Stimulated activated CD8-positive, alpha-beta memory T cell treated with anti-CD3 and anti-CD28 coated beads, Interleukin-15, amount 100 ng/mL, for 1 hour (primary cell): ENCODE data around the gene COA8.
"Not testable (repeated sequence)": the region's sequence is repeated elsewhere in the genome, so short reads cannot be mapped to it uniquely, and the experiment has no call there.

Experiments
- DNase-seq: peaks from one replicate; pipeline ENCODE4 v3.0.0-alpha.2; 2020; ENCODE audit warnings: low read depth

The COA8 gene

DNA sequence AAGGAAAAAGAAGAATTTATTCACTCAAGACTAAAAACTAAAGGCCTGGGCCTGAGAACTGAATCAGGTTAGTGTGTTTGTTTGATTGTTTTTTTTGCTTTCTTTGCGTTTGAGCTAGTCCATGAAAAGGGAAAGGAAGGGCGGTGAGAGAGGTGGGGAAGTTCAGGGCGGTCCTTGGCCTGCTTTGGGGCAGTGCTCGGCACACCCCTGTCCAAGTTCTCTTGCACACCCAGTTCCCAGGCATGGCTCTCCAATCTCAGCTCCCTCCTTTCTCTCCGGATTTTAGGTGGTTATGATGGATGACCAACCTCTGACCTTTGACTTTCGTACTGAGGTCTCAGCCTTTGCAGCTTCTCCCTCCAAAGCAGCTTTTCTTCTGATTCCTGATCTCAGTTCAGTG is 11.3 kb downstream of the COA8 start:
- DNase-seq, result no peak

DNA sequence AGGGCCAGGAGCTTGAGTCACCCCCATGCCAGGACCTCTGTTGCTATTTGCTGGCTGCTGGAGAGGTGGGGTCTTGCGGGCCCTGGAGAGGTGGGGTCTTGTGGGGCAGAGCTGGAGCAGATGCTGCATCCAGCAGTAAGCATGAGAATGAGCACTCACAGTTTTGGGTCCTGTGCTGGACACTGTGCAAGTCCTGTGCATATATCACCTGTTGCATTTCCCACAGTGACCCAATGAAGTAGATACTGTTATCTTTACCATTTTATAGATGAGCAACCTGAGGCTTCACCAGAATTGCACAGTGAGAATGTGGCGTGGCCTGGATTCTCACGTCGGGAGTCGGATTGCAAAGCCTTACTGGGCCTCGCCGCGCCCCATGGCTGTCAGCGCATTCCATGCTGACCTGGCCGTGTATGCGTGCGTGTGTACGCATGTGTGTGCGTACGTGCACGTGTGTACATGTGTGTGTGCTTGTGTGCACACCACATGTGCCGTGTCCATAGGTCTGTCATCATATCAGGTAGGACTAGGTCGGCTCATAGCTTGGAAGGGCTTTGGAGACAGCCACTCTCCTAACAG is 12.0 kb downstream of the COA8 start:
- no peak for DNase-seq

DNA sequence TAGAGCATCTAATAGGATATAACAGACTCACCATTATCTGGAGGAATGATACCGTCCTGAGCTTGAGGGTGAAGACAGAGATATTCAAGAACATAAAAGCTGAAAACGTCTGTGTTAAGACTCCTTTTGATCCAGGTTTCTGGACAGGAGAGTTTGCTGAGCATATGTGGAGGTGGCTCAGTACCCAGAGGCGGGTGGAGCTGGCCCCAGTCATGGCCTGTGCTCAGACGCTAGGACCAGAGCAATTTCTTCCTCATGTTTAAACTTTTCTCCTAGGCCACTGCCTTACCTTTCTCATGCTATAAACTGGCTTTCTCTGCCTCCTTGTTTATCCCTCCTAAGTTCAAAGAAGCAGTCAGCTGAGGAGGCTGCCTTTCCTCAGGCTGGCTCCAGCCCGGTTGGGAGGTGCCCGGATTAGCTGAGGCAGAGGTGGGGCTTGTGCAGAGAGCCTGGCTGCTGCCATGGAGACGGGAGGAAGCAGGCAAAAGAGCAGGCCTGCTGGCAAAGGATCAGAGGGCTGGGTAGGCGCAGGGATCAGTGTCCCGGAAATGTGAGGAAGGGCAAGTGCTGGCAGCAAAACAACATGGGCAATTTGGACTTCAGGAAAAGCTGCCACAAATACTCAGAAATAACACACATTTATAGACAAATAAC is 13.7 kb downstream of the COA8 start:
- no peak for DNase-seq

DNA sequence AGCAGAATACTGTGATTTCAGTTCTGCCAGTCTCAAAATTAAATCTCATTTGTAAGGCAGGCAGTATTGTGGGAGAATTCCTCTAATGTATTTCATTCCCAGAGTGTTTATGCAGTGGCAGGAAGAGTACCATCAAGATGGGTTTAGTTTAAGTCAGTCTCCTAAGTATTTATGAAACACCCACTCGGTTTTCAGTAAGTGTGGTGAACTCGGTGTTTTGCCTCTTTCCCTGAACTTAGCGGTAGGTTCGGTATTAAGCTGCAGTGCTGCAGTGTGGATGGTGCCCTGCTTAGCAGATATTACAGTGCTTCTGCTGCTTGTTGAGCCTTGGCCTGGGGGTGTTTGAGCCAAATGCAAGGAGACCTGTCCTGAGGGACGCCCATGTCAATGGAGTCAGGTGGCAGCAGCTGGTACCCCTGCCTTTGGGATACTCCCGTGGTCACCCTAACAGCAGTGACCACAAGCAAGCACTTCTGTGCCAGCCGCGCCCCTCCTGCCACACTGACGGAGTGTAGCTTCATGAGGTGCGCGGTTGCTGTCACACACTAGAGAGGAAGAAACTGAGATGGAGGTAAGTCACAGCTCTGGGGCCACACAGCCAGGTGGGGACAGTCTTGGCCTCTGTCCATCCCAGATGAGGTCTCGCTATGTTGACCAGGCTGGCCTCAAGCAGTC is 15.8 kb downstream of the COA8 start:
- no peak for DNase-seq

DNA sequence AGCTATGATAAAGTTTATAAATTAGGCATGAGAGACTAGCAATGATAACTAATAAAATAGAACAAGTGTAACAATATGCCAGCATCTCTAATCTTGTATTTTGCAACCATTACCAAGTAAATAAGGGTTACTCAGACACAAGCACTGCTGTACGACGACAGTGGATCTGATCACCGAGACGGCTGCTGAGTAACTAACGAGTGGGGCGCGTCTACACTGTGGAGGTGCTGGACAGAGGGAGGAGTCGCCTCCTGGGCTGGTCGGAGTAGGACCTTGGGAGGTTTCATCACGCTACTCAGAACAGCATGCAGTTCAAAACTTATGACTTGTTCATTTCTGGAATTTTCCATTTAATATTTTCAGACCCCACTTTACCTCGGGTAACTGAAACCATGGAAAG is 18.4 kb downstream of the COA8 start:
- DNase-seq, result no peak

DNA sequence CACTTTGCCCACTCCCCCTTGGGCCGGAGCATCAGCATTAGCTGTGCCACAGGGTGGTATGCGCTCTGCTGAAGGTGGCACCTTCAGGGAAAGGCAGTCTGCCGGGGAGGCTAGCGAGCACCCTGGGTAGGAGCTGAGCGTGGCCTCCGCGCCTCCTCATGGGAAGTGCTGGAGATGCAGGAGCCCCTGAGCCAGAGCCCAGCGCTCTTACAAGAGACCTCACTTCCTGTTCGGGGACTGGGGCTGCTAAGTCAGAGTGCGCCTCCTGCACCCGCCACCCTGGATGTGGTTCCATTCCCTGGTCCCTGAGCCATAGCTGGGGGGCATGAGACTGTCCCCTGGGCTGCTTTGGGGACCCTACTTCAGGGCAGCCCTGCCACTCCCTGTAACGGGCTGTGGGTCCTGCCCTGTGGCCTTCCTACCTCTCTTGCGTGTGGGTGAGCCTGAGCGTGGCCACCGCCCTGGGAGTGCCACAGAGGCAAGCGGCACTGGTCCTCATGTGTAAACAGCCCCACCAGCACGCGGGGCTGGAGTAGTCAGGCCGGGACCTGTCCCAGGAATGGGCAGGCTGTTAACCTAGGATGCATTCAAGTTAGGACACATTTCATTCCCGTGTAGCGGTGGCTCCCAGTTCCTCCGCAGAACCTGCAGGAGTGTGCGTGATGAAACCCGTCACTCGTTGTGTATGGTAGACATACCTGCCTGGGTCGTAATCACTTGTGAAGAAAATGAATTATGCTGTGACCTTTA is 19.4 kb downstream of the COA8 start:
- DNase-seq, result no peak

DNA sequence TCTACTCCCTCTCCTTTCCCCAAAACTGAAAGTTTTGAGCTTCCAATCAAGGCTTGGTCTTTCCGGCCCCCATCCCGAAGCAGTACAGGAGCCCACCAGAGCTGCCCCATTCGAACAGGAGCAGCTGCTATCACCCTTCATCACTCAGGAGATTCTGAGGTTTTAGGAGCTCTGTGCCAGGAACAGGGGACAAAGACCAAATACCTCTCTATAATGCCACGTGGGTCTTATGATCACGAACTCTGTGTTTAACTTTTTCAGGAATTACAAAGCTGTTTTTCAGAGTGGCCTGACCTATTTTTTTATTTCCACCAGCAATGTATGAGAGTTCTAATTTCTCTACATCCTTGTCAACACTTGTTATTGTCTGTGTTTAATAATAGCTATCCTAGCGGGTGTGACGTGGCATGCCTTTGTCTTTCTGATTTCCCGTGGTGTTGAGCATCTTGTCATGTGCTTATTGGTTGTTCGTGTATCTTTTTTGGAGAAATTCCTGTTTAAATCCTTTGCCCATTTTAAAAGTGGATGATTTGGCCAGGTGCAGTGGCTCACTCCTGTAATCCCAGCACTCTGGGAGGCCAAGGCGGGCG is 21.7 kb downstream of the COA8 start:
- no peak for DNase-seq

DNA sequence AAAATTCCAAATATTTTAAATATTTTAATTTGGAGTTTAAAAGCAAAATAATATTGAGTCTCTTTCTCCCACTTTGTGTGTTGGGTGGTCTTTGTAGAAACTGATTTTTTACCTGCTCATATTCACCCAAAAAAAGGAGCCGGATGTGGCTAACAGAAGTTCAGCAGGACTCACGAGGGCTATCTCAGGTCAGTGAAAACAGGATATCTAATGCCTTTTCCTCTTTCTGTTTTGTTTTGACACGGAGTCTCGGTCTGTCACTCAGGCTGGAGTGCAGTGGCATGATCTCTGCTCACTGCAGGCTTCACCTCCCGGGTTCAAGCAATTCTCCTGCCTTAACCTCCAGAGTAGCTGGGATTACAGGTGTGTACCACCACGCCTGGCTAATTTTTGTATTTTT is 30.8 kb downstream of the COA8 start:
- no peak for DNase-seq

DNA sequence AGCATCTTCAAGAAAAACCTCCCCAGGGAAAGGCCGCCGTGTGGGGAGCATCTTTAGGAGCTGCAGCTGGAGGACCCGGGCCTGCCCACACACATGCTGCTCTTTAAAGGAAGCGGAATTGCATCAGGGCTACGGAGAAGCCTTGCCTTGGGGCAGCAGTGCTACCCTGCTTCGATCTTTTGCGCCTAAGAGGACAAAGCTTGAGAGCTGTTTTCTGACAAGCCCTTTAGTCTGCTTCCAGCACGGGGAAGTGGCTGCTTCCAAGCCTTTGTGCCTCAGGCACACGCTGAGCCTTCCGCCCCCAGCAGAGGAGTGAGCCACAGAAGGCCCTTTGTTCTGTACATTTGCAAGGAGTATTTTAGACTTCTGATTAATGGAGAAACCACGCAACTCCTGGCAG is 31.5 kb downstream of the COA8 start:
- DNase-seq, result no peak

- DNase-seq, result no peak
Observed at GRCh38 chr14:103597623-103598377, 35.0 kb downstream of the COA8 start.

DNA sequence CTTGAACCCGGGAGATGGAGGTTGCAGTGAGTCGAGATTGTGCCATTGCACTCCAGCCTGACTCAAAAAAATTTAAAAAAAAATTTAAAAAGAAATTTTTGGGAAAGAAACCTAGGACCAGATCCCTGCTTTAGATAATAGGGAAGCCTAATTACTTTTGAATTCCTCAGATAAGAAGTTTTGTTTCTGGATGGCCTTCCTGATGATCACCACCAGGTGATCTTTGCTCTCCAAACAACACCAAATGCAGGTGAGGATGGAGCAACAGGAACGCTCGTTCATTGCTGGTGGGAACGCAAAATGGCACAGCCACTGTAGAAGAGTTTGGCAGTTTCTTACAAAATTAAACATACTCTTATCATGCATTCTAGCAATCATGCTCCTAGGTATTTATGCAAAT is 37.7 kb downstream of the COA8 start:
- DNase-seq, result no peak

- no peak for DNase-seq
Observed at GRCh38 chr14:103604620-103605019, 41.9 kb downstream of the COA8 start.

GRCh38 chr14:103606963-103607668 is 44.4 kb downstream of the COA8 start:
- DNase-seq, result no peak

DNA sequence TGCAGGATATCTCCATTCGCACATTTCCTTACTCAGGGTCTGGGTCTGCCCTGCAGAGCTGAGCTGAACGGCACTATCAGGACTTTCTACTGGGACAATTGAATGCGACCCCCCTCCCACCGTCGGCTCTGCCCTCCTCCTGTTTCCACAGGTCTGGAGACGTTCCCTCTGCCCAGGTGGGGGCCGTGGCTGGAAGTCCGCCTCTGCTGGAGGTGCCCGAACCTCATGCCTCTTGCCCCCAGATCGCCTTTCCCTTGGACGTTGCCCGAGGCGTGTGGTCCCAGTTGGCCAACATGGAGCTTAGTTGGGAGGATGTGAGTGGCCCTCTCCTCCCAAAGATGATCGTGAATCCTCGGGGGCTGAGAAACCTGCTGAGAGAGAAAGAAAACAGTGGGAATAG is 45.1 kb downstream of the COA8 start:
- no peak for DNase-seq

DNA sequence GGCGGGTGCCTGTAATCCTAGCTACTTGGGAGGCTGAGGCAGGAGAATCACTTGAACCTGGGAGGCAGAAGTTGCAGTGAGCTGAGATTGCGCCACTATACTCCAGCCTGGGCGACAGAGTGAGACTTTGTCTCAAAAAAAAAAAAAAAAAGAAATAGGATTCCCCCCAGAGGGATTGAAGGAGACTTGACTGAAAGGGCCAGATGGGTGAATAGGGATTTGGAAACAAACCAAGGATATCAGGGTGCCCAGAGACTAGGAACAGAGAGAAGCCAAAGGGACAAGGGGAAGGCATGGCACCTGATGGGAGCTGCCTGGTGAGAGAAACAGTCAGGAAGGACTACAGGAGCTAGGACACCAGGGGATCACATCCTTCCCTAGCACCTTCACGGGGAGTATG is 46.3 kb downstream of the COA8 start:
- not testable (repeated sequence) for DNase-seq

GRCh38 chr14:103611215-103611614 is 48.5 kb downstream of the COA8 start:
- no peak for DNase-seq

GRCh38 chr14:103613517-103613916 is 50.8 kb downstream of the COA8 start:
- DNase-seq, result no peak

GRCh38 chr14:103616635-103617300 is 54.0 kb downstream of the COA8 start:
- DNase-seq, result no peak

GRCh38 chr14:103619057-103619456 is 56.3 kb downstream of the COA8 start:
- DNase-seq, result no peak

- DNase-seq, result no peak
Observed at GRCh38 chr14:103621860-103622259, 59.1 kb downstream of the COA8 start.

DNA sequence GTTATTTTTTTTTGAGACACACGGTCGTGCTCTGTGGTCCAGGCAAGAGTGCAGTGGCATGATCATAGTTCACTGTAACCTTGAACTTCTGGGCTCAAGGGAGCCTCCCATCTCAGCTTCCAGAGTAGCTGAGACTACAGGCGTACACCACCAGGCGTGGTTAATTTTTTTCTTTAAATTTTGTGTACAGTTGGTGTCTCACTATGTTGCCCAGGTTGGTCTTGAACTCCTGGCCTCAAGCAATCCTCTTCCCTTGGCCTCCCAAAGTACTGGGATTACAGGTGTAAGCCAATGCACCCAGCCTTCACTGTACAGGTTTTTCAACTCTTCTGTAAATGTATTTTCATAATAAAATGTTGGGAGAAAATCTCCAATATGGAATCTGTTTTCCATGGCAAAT is 60.5 kb downstream of the COA8 start:
- DNase-seq, result no peak
